Keratinocyte (primary cell): Measurements from ENCODE around the gene MPC1. TPM values are rescaled to one million over a fixed set of nuclear protein-coding genes. Genes with fewer than 3 reads are reported as not detected.

ENCODE experiments used
- DNase-seq: peaks from one replicate; pipeline ENCODE4 v3.0.0-alpha.2; 2011; ENCODE audit warnings: low read depth, missing footprints, low spot score
- FAIRE-seq: peaks from 2 replicates; lab custom pipeline; 2011; peaks lifted over from hg19 to GRCh38; lab: Jason Lieb, UNC
- H2AFZ ChIP-seq: 2 replicates; pipeline ENCODE4 v1.6.0; 2012; ENCODE audit warnings: low read length, control low read depth, inconsistent platforms; ENCODE audit not compliant: control insufficient read depth
- H3K27ac ChIP-seq: 2 replicates; pipeline ENCODE4 v1.5.1; 2011; ENCODE audit warnings: low read length; ENCODE audit not compliant: control insufficient read depth, insufficient read depth
- H3K27me3 ChIP-seq: 3 replicates; pipeline ENCODE4 v1.6.0; 2011; ENCODE audit warnings: low read length; ENCODE audit not compliant: control insufficient read depth, insufficient read depth; ENCODE audit errors: extremely low read depth
- H3K36me3 ChIP-seq, 2 experiments: 2 replicates in 1 of 2; 3 replicates in 1 of 2; pipeline ENCODE4 v1.5.1; 2011; ENCODE audit warnings: low read length in 2 of 2, mild to moderate bottlenecking in 1 of 2; ENCODE audit not compliant: control insufficient read depth in 2 of 2, insufficient read depth in 2 of 2; ENCODE audit errors: extremely low read depth in 1 of 2
- H3K4me1 ChIP-seq: 3 replicates; pipeline ENCODE4 v1.5.1; 2011; ENCODE audit warnings: low read length; ENCODE audit not compliant: control insufficient read depth, insufficient read depth; ENCODE audit errors: extremely low read depth
- H3K4me2 ChIP-seq: 3 replicates; pipeline ENCODE4 v1.6.0; 2011; ENCODE audit warnings: low read depth, low read length; ENCODE audit not compliant: control insufficient read depth, insufficient read depth; ENCODE audit errors: extremely low read depth
- H3K4me3 ChIP-seq, 3 experiments: fragments of 200-600 bp in 1 of 3; sonication (generic) in 1 of 3; 2 replicates in 2 of 3; 3 replicates in 1 of 3; pipeline ENCODE4 v1.5.1; 2011 to 2016; ENCODE audit warnings: low read length in 3 of 3, mild to moderate bottlenecking in 3 of 3, control low read depth in 2 of 3, inconsistent platforms in 1 of 3, low read depth in 1 of 3, mixed read lengths in 1 of 3, mixed run types in 1 of 3, moderate library complexity in 1 of 3; ENCODE audit not compliant: control insufficient read depth in 2 of 3, insufficient read depth in 2 of 3; ENCODE audit errors: extremely low read depth in 1 of 3
- H3K79me2 ChIP-seq: 2 replicates; pipeline ENCODE4 v1.6.0; 2012; ENCODE audit warnings: low read length; ENCODE audit not compliant: control insufficient read depth, insufficient read depth
- H3K9ac ChIP-seq: 3 replicates; pipeline ENCODE4 v1.6.0; 2011; ENCODE audit warnings: low read length; ENCODE audit not compliant: control insufficient read depth, insufficient read depth; ENCODE audit errors: extremely low read depth
- H3K9me1 ChIP-seq: 3 replicates; pipeline ENCODE4 v1.6.0; 2011; ENCODE audit warnings: low read length; ENCODE audit not compliant: control insufficient read depth, insufficient read depth; ENCODE audit errors: extremely low read depth
- H3K9me3 ChIP-seq: 2 replicates; pipeline ENCODE4 v1.5.1; 2012; ENCODE audit warnings: low read depth, low read length; ENCODE audit not compliant: control insufficient read depth
- H4K20me1 ChIP-seq: 3 replicates; pipeline ENCODE4 v1.6.0; 2011; ENCODE audit warnings: low read length; ENCODE audit not compliant: control insufficient read depth, insufficient read depth; ENCODE audit errors: extremely low read depth
- CTCF ChIP-seq, 3 experiments: IDR thresholded peaks in 1 of 3; conservative IDR thresholded peaks in 1 of 3; optimal IDR thresholded peaks in 1 of 3; 2 replicates in 2 of 3; 3 replicates in 1 of 3; pipeline versions ENCODE3 to v1.5.1; 2011; ENCODE audit warnings: low read length in 3 of 3, mild to moderate bottlenecking in 3 of 3, moderate library complexity in 2 of 3, control low read depth in 1 of 3, inconsistent platforms in 1 of 3; ENCODE audit not compliant: insufficient read depth in 2 of 3; ENCODE audit errors: extremely low read depth in 1 of 3
- EZH2 ChIP-seq: IDR thresholded peaks from one replicate; pipeline ENCODE4 v1.6.1; 2012; ENCODE audit warnings: inconsistent platforms, mild to moderate bottlenecking, low read length, moderate library complexity
- dilution Hi-C: fragments of 300-500 bp; cut with MboI; formaldehyde crosslinking; loops from one replicate; pipeline ENCODE4 v1.7.0; 2020; ENCODE audit warnings: low sequenced_read_pairs; ENCODE audit not compliant: extremely low pct_ligation_motif_present
- polyA plus RNA-seq, 5 experiments: library from polyadenylated mRNA; depleted of rRNA in 3 of 5; stranded (reverse) in 3 of 5; stranded (forward) in 1 of 5; unstranded in 1 of 5; fragments of >200 nt; gene quantifications; 1 replicate in 1 of 5; 2 replicates in 3 of 5; 3 replicates in 1 of 5; pipeline versions ENCODE4 v1.2.1 to v1.2.3, GENCODE V29; 2011 to 2012; ENCODE audit warnings: missing spikeins in 2 of 5, low read depth in 1 of 5, low replicate concordance in 1 of 5

The MPC1 gene
- polyA plus RNA-seq, 1 donor (not counting 4 experiments of a cell fraction or from before 2014, with no cell fraction given) = 26.4 TPM

DNA sequence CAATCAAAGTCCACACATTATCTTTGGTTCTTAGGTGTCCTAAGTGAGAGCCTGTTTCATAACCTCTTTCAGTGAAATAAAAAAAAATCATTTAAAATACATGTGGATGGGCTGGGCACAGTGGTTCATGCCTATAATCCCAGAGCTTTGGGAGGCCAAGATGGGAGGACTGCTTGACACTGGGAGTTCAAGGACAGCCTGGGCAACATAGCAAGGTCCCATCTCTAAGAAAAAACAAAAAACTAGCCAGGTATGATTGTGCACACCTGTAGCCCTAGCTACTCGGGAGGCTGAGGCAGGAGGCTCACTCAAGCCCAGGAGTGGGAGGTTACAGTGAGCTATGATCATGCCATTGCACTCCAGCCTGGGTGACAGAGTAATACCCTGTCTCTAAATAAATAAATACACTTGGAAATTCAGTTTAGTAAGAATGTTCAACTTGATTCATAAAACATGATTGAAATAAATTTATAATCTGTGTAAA is 3.6 kb downstream of the MPC1 start:
- Histone ChIP-seq H3K4me2 (no peak overlapping the region), H4K20me1 (no peaks in the 10 kb centered on the region), H3K36me3 (no peaks in the 10 kb centered on the region), H3K9ac (no peak overlapping the region), H3K9me1 (no peaks in the 10 kb centered on the region), H3K9me3 (no peaks in the 10 kb centered on the region), H3K4me1 (no peaks in the 10 kb centered on the region), H3K27me3 (no peaks in the 10 kb centered on the region), H3K4me3 (no peak overlapping the region), H3K79me2 (peaks cover 4% of the 10 kb centered on the region), H3K27ac (no peak overlapping the region), H2AFZ (no peak overlapping the region)
- TF ChIP-seq CTCF (optimal IDR thresholded peaks at IDR 0.05 in 1 of 3, IDR thresholded peaks at IDR 0.05 in 1 of 3, conservative IDR thresholded peaks at IDR 0.05 in 1 of 3; ENCODE audit: extremely low read depth in 1 of 3, insufficient read depth in 2 of 3, low read length in 3 of 3) (no peak), EZH2 (no peak)
- DNase-seq = no peak
- FAIRE-seq = no peak
- dilution Hi-C loops = no loop called here

- dilution Hi-C loops = no loop called here
- H3K9ac ChIP-seq = no peak overlapping the region
- H3K4me2 ChIP-seq = no peak overlapping the region
- FAIRE-seq (no peak), DNase-seq (no peak)
- TF ChIP-seq EZH2 (no peak), CTCF (optimal IDR thresholded peaks at IDR 0.05 in 1 of 3, IDR thresholded peaks at IDR 0.05 in 1 of 3, conservative IDR thresholded peaks at IDR 0.05 in 1 of 3; ENCODE audit: extremely low read depth in 1 of 3, insufficient read depth in 2 of 3, low read length in 3 of 3) (no peak)
- no peaks in the 10 kb centered on the region for H3K9me3 ChIP-seq
- no peaks in the 10 kb centered on the region for H3K36me3 ChIP-seq
- H2AFZ ChIP-seq = no peak overlapping the region
- no peaks in the 10 kb centered on the region for H3K27me3 ChIP-seq
- H3K27ac ChIP-seq = no peak overlapping the region
- H3K4me1 ChIP-seq = no peaks in the 10 kb centered on the region
- H4K20me1 ChIP-seq = no peaks in the 10 kb centered on the region
- no peaks in the 10 kb centered on the region for H3K9me1 ChIP-seq
- H3K79me2 ChIP-seq = peaks cover 4% of the 10 kb centered on the region
- no peak overlapping the region for H3K4me3 ChIP-seq
Measured at GRCh38 chr6:166377721-166378120, 5.0 kb downstream of the MPC1 start.
